GM19023 (cell line): ENCODE measurements around the gene NDNF.

ENCODE experiments used
- ATAC-seq: cut with Tn5 transposase; IDR thresholded peaks from one replicate; pipeline ENCODE4 v1.9.1; 2021; ENCODE audit warnings: mild to moderate bottlenecking, moderate library complexity; ENCODE audit not compliant: unreplicated experiment

NDNF gene, protein sequence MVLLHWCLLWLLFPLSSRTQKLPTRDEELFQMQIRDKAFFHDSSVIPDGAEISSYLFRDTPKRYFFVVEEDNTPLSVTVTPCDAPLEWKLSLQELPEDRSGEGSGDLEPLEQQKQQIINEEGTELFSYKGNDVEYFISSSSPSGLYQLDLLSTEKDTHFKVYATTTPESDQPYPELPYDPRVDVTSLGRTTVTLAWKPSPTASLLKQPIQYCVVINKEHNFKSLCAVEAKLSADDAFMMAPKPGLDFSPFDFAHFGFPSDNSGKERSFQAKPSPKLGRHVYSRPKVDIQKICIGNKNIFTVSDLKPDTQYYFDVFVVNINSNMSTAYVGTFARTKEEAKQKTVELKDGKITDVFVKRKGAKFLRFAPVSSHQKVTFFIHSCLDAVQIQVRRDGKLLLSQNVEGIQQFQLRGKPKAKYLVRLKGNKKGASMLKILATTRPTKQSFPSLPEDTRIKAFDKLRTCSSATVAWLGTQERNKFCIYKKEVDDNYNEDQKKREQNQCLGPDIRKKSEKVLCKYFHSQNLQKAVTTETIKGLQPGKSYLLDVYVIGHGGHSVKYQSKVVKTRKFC

DNA sequence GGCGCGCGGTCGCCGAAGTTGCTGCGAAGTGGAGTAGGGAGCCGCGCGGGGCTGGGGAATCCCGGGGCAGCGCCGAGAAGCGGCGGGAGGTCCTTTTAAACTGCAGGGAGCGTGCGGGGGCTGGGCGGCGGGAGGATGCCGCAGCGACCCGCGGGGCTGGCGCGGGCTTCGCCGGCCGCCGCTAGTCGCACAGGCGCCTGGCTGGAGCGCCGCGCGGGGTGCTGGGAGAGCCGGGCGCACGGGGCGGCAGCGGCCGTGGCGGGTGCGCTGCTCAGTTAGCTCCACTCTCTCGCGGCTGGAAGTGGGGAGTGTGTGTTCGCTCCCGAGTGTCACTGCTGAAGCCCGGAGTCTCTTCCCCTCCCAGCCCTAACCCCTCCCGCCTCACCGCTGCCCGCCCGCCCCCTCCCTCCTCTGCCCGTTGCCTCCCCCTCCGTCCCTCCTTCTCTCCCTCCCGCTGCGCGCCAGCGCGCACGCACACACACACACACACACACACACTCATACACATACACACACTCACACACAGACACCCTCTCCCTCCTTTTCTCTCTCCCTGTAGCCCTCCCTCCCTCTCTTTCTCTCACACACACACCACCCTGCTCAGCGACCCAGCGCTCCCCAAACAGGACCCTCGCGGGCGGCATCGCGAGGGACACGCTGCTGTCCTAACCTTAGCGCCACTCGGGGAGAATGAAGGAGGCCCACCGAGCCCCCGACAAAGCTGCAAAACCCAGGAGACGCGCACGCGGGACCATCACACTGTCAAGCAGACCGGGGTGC, at the start of gene NDNF:
Gene NDNF, minus strand, starts transcription at position 312 of the 780 bp plus-strand sequence. CDS start 26,698 bp downstream, outside the sequence.
- ATAC-seq: no peak

DNA sequence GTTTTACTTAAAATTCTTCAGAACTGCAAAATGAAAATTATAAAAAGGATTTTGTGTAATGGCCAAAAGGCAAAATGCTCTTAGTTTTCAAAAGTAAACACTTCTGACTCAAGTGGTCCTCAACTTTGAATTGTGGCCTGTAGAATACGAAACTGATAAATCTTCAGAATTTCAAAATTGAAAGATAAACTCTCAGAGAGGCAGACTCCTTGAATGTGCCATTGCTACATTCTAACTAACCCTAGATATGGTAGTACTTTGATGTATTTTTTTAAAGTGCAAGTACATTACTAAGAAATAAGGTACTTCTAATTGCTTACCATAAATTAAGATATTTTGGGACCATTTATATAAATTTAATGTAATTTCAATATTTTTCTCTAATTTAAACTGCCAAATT, 47.4 kb upstream of the NDNF start:
- no peak for ATAC-seq

- no peak for ATAC-seq
Observed at GRCh38 chr4:121118344-121118743, 46.0 kb upstream of the NDNF start.

DNA sequence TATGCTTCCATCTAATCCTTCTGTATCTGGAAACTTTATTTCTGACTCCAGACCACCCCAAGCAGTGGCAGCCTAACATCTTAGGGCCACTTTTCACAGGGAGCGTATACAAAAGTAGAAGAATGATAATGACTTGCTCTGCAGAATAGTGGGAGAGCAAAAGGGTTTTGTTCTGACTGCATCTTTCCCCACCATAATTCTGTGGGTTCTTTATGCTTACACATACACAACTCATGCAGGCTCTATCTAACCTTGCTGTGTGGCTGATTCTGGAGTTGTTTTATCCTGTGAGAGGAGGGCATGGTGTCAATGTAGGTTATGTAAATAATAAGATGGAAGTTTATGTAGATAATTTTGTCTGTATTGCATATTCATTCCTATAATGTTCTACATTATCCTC, 42.4 kb upstream of the NDNF start:
- no peak for ATAC-seq

DNA sequence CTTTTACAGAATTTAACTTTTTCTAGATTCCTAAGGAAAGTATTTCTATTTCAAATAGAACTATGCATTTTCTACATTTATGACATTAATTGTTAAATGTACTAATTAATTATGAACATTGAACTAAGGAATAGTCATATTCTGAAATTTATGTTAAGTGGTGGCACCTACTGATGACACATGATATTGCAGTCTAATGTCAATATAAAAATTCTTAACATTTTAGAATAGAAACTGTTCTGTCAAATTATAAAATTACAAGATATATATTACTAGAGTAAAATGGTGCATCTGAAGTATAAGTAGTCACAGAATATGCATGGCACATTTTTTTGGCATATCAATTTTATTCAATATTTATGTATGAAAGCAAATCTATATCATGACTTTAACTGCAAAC, 40.2 kb upstream of the NDNF start:
- no peak for ATAC-seq

GRCh38 chr4:121108557-121108956, 36.2 kb upstream of the NDNF start:
- no peak for ATAC-seq

DNA sequence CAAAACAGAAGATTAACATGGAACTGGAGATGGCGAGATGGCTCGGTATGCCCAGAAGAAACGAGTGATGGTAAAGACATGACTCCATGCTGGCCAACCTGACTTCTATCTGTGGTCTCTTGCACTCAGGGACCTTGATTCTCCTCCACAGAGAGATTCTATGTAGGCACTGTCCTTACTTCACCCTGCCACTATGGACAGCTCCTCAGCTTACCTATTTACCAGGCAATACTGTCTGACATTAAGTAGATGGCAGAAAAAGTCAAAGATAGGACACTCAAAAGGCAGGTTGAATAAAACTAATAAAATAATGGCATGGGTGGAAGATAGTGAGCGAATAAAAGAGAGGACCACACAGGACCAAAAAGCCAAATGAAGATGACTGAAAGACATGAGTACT, 35.2 kb upstream of the NDNF start:
- ATAC-seq: no peak

DNA sequence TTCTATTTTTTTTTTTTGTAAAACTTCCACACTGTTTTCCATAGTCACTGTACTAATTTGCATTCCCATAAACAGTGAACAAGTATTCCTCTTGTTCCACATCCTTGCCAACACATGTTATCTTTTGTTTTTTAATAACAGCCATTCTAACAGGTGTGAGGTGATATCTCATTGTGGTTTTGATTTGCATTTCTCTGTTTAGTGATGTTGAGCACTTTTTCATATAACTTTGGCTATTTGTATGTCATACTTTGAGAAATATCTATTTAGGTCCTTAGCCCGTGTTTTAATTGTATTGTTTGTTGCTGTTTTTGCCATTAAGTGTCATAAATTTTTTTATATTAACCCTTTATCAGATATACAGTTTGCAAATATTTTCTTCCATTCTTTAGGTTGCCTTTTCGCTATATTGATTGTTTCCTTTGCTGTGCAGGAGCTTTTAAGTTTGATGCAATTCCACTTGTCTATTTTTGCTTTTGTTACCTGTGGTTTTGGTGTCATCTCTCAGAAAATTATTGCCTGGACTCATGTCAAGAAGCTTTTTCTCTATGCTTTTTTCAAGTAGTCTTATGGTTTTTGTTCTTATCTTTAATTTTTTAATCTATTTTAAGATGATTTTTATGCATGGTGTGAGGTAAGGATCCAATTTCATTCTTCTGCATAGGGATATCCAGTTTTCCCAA, 27.9 kb upstream of the NDNF start:
- no peak for ATAC-seq

- ATAC-seq: no peak
Observed at GRCh38 chr4:121098266-121098665, 25.9 kb upstream of the NDNF start.

GRCh38 chr4:121096629-121097028, 24.3 kb upstream of the NDNF start:
- ATAC-seq: no peak

DNA sequence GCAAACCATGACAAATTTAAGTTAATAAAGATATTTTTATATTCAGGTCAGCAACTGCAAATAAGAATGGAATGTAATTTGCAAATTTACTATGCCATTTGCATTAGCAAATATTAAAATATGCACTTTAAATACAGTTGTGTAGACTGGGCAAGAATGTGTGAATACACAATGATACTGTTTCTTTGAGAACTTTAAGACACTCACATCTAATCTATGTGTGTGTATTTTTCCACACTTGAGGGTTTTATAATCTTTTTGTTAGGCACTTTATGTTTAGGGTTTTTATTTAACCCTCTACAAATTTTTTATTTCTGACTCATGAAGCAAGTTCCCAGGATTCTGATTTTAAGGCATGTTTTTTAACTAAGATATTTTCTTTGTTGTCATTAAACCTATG, 23.9 kb upstream of the NDNF start:
- ATAC-seq: no peak

DNA sequence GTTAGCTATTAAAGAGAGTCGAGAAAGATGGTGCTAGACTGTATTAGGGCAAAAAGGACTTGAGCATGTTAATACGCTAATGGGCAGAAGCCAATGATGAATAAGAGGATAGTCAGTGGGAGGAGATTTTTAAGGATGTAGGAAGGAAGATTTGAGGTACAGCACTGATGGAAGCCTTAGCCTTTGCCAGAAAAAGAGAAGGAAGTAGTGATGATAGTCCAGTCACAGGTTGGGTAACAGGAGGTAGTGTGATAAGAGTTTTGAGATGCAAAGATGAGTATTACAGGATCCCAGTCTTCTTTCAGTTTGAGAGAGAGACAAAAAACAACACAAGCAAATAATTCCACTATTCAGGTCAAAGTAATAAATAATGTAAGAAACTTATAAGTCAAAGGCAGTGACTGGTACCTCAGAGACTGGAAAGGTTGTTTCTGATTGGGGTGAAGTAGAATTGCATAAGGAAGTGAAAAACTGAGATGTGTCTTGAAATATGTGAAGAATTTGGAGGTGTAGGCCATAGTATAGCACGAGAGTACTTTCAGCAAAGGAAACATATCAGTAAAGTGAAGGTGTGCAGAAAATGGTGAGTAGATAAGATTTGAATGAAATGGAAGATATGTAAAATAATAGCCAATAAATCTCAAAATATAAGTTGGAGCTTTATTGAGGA, 22.1 kb upstream of the NDNF start:
- no peak for ATAC-seq

DNA sequence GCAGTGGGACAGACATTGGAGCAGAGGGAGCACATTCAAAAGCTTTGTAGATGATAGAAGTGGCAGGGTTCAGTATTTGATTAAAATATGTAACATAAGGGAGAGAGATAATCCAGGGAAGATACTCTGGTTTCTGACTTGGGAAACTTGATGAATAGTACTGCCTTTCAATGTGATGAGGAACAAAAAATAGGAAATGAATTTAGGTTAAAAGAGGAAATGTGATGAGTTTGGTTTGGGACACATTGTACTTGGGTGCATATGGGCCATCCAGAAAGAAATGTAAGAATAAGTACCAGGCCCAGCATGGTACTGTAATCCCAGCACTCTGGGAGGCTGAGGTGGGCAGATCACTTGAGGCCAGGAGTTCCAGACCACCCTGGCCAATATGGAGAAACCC, 20.9 kb upstream of the NDNF start:
- ATAC-seq: no peak

DNA sequence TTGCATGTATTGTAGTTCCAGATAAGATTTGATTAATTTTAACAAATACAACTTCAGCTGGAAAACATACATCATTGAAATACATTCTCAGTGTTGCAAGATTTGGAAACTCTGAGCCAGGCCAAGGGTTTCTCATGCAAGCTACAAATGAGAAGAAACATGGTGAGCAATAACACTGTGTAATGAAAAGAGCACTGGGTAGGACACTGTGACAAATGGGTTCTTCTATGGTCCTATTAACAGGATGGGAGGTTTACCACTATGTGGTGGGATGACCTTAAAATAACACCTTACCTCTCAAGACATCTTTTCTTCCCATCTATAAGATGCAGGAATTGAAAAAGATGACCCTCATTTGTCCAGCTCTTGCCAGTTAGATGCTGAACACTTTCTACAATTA, 19.6 kb upstream of the NDNF start:
- ATAC-seq: no peak

GRCh38 chr4:121088867-121089266, 16.5 kb upstream of the NDNF start:
- ATAC-seq: no peak

- no peak for ATAC-seq
Observed at GRCh38 chr4:121079376-121079775, 7.0 kb upstream of the NDNF start.

- ATAC-seq: no peak
Observed at GRCh38 chr4:121077496-121077895, 5.2 kb upstream of the NDNF start.

DNA sequence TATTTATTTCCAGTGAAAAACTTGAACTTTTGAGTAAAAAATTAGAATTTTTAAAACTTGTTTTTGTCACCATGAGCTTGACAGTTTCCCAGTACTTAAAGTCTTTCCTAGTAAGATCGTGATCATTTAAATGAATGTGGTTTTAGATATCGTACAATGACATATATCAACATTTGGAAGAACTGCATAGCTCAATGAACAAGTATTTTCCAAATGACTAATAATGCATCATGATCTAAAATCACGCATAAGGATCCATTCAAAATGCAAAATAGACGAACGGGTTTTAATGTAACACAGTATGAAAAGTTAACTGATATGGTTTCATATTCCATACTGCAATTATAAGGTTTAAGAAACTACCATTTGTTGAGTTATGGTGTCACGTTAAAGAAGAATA, 4.1 kb upstream of the NDNF start:
- no peak for ATAC-seq

DNA sequence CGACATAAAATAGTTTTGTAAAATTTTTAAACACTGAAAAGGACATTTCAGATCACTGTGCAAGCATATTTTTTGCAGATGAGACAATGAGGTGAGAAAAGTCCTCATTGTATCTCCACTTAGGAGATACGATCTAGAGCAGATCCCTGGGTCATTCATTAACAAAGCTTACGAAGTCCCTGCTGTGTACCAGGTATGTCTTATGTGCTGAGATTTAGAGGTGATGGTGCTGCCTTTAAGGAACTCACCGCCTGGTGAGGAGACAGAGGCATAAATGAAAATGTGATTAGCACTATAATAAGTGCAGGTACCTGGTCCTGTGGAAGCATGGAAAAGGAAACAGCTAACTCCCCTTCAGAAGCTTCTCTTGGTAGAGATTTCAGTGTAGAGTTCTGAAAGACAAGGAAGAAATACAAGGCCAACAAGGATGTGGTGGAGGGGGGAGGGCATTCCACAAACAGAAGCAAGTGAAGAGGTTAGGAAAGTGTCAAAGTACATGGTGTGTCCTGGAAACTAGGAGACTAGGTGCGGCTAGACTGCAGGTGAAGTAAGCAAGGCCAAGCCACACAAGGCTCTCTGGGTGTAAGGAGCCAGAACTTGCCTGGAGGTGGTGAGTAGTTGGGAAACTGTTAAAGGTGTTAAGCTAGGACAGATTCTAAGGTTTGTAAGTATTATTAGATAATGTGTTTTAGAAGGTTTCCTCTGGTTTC, 1.5 kb upstream of the NDNF start:
- no peak for ATAC-seq

- ATAC-seq: no peak
Observed at GRCh38 chr4:121073004-121073435, 685 bp upstream of the NDNF start.
